Hindlimb muscle (tissue), 1 donor: Measurements from ENCODE around the gene UMAD1. TPM values are rescaled to one million over a fixed set of nuclear protein-coding genes. Genes with fewer than 3 reads are reported as not detected.

ENCODE experiments used
- DNase-seq: peaks from one replicate; pipeline ENCODE4 v3.0.0-alpha.2; 2013
- polyA plus RNA-seq: library from polyadenylated mRNA; unstranded; fragments of 120-200 nt; gene quantifications from one replicate; pipeline ENCODE4 v1.2.1, GENCODE V29; 2013; ENCODE audit not compliant: insufficient read length

The UMAD1 gene
- 8.0 TPM for polyA plus RNA-seq

GRCh38 chr7:7640221-7641128, at the start of gene UMAD1:
UMAD1 (plus strand) TSS chr7:7640752; CDS start chr7:7673372, 32,620 bp downstream.
- DNase-seq, result peak; percentile 99

GRCh38 chr7:7595451-7595850, 45.1 kb upstream of the UMAD1 start:
- peak; percentile 6 for DNase-seq

- no peak for DNase-seq
These were observed 44.4 kb upstream of the UMAD1 start for GRCh38 chr7:7596176-7596575.

GRCh38 chr7:7607010-7607409, 33.5 kb upstream of the UMAD1 start:
- no peak for DNase-seq

- DNase-seq, result no peak
These were observed 31.2 kb upstream of the UMAD1 start for GRCh38 chr7:7609330-7609729.

GRCh38 chr7:7612519-7612918, 28.0 kb upstream of the UMAD1 start:
- DNase-seq, result no peak

- DNase-seq, result no peak
These were observed 27.3 kb upstream of the UMAD1 start for GRCh38 chr7:7613210-7613609.

- no peak for DNase-seq
These were observed 26.4 kb upstream of the UMAD1 start for GRCh38 chr7:7614018-7614741.

GRCh38 chr7:7617550-7617949, 23.0 kb upstream of the UMAD1 start:
- DNase-seq, result no peak

GRCh38 chr7:7618410-7618809, 22.1 kb upstream of the UMAD1 start:
- DNase-seq, result no peak

- DNase-seq, result no peak
These were observed 20.3 kb upstream of the UMAD1 start for GRCh38 chr7:7620236-7620635.

GRCh38 chr7:7620644-7621210, 19.8 kb upstream of the UMAD1 start:
- no peak for DNase-seq

- DNase-seq, result no peak
These were observed 12.1 kb upstream of the UMAD1 start for GRCh38 chr7:7628476-7628875.

- DNase-seq, result no peak
These were observed 9.8 kb upstream of the UMAD1 start for GRCh38 chr7:7630626-7631329.

GRCh38 chr7:7639421-7639820, 1.1 kb upstream of the UMAD1 start:
- no peak for DNase-seq

- peak; percentile 9 for DNase-seq
These were observed 718 bp upstream of the UMAD1 start for GRCh38 chr7:7639847-7640220.

- DNase-seq, result no peak
These were observed 644 bp downstream of the UMAD1 start for GRCh38 chr7:7641129-7641663.

- no peak for DNase-seq
These were observed 1.5 kb downstream of the UMAD1 start for GRCh38 chr7:7642081-7642480.

GRCh38 chr7:7647495-7648036, 7.0 kb downstream of the UMAD1 start:
- DNase-seq, result no peak

GRCh38 chr7:7650682-7651206, 10.2 kb downstream of the UMAD1 start:
- no peak for DNase-seq

- DNase-seq, result no peak
These were observed 10.9 kb downstream of the UMAD1 start for GRCh38 chr7:7651479-7651878.
